GM18520 (cell line): Measurements from ENCODE around the gene CNTRL.
"Not testable (repeated sequence)": the region's sequence is repeated elsewhere in the genome, so short reads cannot be mapped to it uniquely, and the experiment has no call there.

Source experiments
- ATAC-seq: cut with Tn5 transposase; IDR thresholded peaks from one replicate; pipeline ENCODE4 v1.9.1; 2021; ENCODE audit not compliant: unreplicated experiment

CNTRL gene

GRCh38 chr9:121071756-121072421 lies 2.9 kb upstream of the CNTRL start:
- peak; percentile 31 for ATAC-seq

GRCh38 chr9:121073038-121073437 lies 1.7 kb upstream of the CNTRL start:
- no peak for ATAC-seq

GRCh38 chr9:121075251-121076036 lies 689 bp downstream of the CNTRL start:
- no peak for ATAC-seq

- ATAC-seq = no peak
Observed at GRCh38 chr9:121082075-121082474, 7.3 kb downstream of the CNTRL start.

GRCh38 chr9:121085661-121086060 lies 10.9 kb downstream of the CNTRL start:
- no peak for ATAC-seq

- no peak for ATAC-seq
Observed at GRCh38 chr9:121088576-121088975, 13.8 kb downstream of the CNTRL start.

- not testable (repeated sequence) for ATAC-seq
Observed at GRCh38 chr9:121090743-121091142, 16.0 kb downstream of the CNTRL start.

- no peak for ATAC-seq
Observed at GRCh38 chr9:121095057-121095456, 20.3 kb downstream of the CNTRL start.

GRCh38 chr9:121098567-121099198 lies 23.9 kb downstream of the CNTRL start:
- no peak for ATAC-seq

GRCh38 chr9:121104054-121104453 lies 29.3 kb downstream of the CNTRL start:
- ATAC-seq = not testable (repeated sequence)

- no peak for ATAC-seq
Observed at GRCh38 chr9:121105531-121105930, 30.8 kb downstream of the CNTRL start.

- ATAC-seq = no peak
Observed at GRCh38 chr9:121107029-121107428, 32.3 kb downstream of the CNTRL start.

- ATAC-seq = no peak
Observed at GRCh38 chr9:121107881-121108280, 33.1 kb downstream of the CNTRL start.

GRCh38 chr9:121115466-121115865 lies 40.7 kb downstream of the CNTRL start:
- no peak for ATAC-seq

GRCh38 chr9:121118266-121118665 lies 43.5 kb downstream of the CNTRL start:
- no peak for ATAC-seq

- no peak for ATAC-seq
Observed at GRCh38 chr9:121120386-121120785, 45.6 kb downstream of the CNTRL start.

- ATAC-seq = peak; percentile 96
Observed at GRCh38 chr9:121121582-121122087, 46.9 kb downstream of the CNTRL start.

GRCh38 chr9:121122246-121123032 lies 47.7 kb downstream of the CNTRL start:
- ATAC-seq = no peak

- ATAC-seq = no peak
Observed at GRCh38 chr9:121123816-121124535, 49.2 kb downstream of the CNTRL start.

- no peak for ATAC-seq
Observed at GRCh38 chr9:121125590-121125989, 50.8 kb downstream of the CNTRL start.
